Right lobe of liver (tissue), 4 donors: ENCODE results near the gene TSSK3.

ENCODE experiments used
- CTCF ChIP-seq, 4 donors: fragments of 200-600 bp in 3 of 4; fragments of 450-650 bp in 1 of 4; IDR thresholded peaks; one replicate each; pipeline versions ENCODE4 v1.5.1 to v1.8.0; 2016 to 2022; ENCODE audit warnings: antibody characterized with exemption in 4 of 4, mild to moderate bottlenecking in 2 of 4
- POLR2A ChIP-seq: fragments of 450-650 bp; IDR thresholded peaks from one replicate; pipeline ENCODE4 v1.6.1; 2017; ENCODE audit warnings: antibody characterized with exemption, mild to moderate bottlenecking
- donor health status: DM: no; HTN: no; CAD: no.
- donor health status: DM: no; HTN: no; CAD: no.
- donor health status: DM: no; HTN: yes; CAD: no.

- no peak for TF ChIP-seq POLR2A
- TF ChIP-seq CTCF (IDR thresholded peaks at IDR 0.05) = no peak
Measured at GRCh38 chr1:32336591-32336932, 25.8 kb upstream of the TSSK3 start.
